HG03060 (cell line): Measurements from ENCODE around the gene STAT6.
A peak's percentile ranks its signal among the peaks of the same experiment; 100 is the strongest.
"Not testable (repeated sequence)": the region's sequence is repeated elsewhere in the genome, so short reads cannot be mapped to it uniquely, and the experiment has no call there.

Experiments
- ATAC-seq: cut with Tn5 transposase; IDR thresholded peaks from one replicate; pipeline ENCODE4 v1.9.1; 2021; ENCODE audit warnings: low read depth, moderate number of reproducible peaks; ENCODE audit not compliant: unreplicated experiment

Gene STAT6

GRCh38 chr12:57090924-57091637 is 20.1 kb downstream of the STAT6 start:
- ATAC-seq: no peak

DNA sequence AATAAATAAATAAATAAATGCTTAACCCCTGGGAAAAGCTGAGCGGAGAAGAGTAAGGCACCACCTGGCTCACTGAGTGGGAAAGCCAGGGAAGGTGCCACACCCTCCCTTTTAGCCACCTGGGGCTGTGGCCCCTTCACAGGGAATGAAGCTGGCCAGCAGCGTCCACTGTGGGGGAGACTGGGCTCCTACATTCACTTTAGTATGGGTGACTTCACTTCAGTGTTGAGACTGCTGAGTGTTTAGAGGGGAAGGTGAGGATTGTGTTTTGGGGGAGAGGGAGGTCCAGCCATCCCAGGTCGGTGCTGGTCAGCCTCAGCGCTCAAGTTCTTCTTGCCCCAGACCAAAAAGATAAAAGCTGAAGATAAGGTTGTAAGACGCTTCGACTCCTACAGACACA is 20.7 kb downstream of the STAT6 start:
- no peak for ATAC-seq

DNA sequence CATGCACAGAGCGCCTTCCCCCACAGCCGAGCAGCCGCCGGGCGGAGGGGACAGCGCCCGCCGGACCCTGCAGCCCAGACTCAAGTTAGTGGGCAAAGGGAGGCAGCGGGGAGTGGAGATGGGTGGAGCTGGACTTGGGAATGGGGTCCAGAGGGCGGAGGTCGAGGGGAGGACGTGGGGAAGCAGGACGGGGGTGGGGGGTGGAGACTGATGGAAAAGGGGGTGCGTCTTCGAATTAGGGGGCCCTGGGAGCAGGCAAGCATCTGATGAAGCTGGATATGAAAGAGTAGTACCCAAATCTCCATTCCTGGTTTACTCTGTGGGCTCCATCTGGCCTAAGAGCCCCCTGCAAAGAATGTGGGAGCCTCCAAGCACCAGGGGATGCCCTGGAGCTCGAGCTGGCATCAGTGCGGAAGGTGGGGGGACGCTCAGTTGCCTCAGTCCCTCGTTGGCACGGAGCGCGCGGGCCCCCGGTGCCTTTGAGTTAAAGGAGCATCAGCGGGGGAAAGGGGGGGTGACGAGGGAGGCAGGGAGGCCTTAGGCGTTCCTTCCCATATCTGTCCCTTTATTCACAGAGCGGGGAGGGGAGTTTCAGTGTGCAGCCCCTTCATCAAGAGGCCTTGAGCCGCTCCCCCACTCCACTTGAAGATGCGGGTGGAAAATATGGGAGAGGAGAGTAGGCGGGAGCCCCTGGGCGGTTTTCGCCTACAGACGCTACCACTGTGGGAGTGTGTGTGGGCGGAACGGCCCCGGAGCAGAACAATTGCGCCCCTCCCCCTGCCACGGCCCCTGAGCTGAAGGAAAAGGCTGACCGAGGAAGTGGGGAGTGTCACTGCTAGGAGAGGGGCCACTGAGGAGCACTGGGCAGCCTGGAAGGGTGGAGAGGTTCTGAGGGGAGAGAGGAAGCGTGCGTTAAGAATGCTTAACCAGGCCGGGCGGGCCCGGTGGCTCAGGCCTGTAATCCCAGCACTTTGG is 21.6 kb downstream of the STAT6 start:
- ATAC-seq: no peak

GRCh38 chr12:57088354-57089270 is 22.6 kb downstream of the STAT6 start, which contains the start of gene NAB2:
NAB2 (plus strand) TSS chr12:57089114; CDS start chr12:57089272, 158 bp downstream.
- ATAC-seq: no peak

- no peak for ATAC-seq
These were observed 23.3 kb downstream of the STAT6 start for GRCh38 chr12:57087691-57088353.

GRCh38 chr12:57087010-57087690 is 24.0 kb downstream of the STAT6 start:
- no peak for ATAC-seq

DNA sequence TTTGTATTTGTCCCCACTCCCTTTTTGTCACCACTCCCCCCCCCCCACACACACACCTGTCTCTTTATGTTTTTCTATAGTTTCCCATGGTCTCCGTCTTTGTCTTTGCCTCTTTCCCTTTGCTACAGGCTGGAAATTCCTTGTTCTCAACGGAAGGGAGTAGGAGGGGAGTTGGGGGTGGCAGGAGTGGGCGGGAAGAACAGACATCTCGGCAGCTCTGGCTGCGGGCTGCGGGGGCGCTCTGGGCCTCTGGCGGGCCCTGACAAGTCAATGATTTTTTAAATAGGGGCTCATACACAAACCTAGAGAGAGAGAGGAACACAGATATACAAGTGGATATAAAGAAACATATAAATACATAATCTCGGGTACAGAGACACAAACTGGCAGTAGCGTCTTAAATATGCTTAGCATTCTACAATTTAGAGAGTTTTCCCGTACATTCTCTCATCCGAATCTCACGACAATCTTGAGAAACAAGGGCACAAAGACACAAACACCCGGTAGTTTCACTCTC is 24.6 kb downstream of the STAT6 start:
- no peak for ATAC-seq

DNA sequence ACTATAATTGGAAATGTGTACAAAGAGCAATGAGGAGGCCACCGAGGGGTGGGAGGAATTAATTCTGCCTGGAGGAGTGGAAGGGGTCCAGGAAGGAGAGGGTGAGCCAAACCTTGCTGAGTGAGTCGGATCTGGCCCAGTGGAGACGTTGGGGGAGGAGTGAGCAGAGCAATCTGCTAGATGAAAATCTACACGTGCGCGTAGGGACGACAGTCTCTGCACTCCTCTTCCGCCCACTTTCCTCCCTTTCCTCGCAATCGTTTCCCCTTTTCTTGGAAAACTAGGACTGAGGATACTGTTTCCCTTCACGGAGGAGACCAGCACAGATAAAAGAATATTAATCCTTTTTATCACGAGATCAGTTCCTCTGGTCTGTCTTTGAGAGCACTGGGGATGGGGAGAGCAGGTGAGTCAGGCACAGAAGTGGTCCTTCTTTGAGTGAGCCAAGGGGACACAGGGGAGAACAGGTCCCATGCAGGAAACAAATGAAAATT is 25.1 kb downstream of the STAT6 start:
- no peak for ATAC-seq

DNA sequence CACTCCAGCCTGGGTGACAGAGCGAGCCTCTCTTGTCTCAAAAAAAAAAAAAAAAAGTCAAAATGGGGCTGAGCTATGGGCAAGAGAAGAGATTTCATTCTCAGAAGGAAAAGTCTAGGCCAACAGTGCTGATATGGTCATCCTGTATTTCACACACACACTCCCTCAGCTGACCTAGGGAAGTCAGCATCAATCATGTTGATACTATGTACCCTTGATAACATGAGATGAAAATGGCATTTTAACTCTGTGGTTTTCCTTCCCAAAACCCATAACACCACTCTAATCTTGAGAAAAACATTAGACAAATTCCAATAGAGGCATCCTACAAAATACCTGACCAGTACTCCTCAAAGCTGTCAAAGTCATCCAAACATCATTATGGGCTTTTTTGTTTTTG is 30.3 kb downstream of the STAT6 start:
- ATAC-seq: no peak

GRCh38 chr12:57079821-57080220 is 31.3 kb downstream of the STAT6 start:
- no peak for ATAC-seq

DNA sequence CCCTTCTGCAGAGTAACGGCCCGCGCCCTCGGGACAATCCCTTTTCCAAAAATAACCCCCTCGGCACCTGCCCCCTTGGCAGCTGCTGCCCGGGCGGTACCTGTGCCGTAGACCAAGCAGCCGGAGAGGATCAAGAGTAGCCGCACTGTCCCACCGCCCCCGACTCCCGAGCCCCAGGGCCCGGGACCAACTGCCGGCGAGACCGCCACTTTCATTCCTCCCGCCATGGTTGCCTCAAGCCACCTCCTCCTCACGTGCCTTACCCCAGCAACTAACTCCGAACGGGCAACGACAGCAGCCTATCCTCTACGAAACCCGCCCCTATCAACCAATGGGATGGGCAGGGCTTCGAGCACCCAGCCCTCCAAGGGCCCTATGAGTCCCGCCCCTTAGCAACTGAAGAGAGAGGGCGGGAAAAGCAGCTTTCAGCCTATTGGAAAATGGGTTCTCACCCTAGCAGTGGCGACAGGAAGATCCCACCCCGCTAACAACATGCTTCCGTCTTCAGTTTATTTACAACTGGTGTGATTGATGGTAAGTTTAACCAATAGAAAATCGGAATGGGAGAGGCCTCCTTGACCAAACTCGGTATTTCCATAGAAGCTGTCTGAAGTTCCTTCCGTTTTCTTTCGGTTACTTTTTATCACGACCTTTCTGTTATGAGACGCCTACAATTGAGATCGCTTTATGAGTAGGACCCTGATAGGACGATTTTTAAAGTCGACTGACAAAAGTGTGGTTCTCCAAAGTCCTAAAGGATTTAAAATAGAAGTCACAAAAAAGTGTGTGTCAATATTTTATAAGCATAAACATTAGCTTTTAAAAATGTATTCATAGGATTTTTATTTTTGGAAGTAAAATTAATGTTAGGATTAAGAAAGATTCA is 32.4 kb downstream of the STAT6 start, which contains the start of gene NEMP1:
TSS of gene NEMP1 (minus strand) at position 273 of the 886 bp plus-strand sequence. CDS start at position 227, 46 bp downstream.
- peak; percentile 94 for ATAC-seq

GRCh38 chr12:57073566-57074450 is 37.4 kb downstream of the STAT6 start:
- ATAC-seq: not testable (repeated sequence)

DNA sequence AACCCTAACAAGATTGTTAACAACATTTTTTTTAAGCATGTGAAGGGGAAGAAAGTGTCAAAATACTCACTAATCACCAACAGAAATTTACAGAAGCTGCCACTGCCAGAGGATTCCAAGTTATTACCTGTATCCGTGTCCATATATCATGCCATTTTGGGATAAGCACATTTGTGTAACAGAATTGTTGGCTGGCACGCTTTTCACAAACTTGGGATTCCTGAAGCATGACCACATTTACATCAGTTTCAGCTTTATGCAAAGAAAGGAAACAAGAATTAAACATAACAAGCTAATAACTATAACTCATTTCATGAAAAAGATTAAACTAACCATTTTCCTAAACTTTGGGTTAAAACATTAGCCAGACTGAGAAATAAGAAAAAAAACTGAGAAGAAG is 38.5 kb downstream of the STAT6 start:
- no peak for ATAC-seq

DNA sequence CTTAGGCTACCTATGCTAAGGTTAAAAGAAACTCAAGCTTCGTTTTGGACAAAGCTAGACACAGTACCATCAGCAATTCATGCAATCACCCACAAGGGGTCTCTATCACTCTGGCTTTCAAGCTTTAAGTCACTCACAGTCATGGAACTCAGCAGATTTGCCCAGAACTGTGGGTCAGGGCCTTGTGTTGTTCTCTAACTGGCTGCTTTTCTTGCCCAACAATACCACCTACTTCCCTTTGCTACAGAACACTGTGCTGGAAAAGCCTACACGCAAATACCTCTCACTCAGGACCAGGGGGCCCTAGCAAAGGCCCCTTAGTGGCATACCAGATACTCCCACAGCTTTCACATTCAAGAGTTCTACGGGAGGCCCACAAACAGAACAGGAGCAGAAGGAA is 41.6 kb downstream of the STAT6 start:
- ATAC-seq: peak; percentile 64

DNA sequence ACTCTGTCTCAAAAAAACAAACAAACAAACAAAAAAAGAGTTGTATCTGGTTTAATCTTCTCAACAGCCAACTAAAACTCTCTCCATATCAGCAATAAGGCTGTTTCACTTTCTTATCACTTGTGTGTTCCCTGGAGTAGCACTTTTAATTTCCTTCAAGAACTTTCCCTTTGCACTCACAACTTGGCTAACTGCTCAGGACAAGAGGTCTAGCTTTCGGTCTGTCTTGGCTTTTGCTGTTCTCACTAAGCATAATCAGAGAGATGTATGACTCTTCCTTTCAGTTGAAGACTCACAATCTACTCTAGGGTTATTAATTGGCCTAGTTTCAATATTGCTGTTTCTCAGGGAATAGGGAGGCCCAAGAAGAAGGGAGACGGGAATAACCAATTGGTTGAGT is 44.9 kb downstream of the STAT6 start:
- ATAC-seq: no peak

DNA sequence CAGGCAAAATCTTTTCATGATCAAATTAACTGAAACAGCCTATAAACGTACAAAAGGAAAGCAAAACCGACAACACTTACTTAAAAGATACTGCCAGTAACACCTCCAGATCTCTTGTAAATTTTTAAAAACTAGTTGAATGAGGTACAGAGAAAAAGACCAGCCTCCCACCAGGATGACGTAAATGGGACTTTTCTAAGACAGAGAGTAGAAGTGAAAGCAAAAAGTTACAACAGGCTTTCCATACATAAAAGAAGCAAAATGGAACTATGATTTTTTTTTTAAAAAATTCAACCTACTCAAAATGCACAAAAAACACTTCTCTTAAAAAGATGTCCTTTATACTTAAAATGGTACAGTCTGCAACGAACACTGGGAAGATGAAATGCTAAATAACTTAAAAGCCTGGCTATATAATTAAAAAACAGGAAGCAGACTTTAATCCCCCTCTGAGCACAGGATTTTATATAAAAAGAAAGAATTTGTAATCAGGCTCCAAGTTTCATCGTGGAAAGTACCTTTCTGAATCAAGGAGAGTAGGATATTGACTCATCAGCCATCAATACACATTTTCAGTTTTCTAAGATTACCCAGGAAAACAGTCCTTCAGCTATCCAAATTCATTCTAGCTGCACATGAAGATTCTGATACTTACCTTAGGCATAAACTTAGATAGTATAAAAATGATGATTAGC is 47.0 kb downstream of the STAT6 start:
- ATAC-seq: peak; percentile 54
